ENCODE measurements around the gene HHAT. TPM values are rescaled to one million over a fixed set of nuclear protein-coding genes. Genes with fewer than 3 reads are reported as not detected.

Gene HHAT
- total RNA-seq, 4 donors from 2014 or later = 3.4 to 5.2 (median 4.0) TPM

- no peak for TF ChIP-seq CTCF (IDR thresholded peaks at IDR 0.05)
- TF ChIP-seq POLR2A (IDR thresholded peaks at IDR 0.05) = no peak
These were observed 175.6 kb downstream of the HHAT start for GRCh38 chr1:210504286-210504685.

GRCh38 chr1:210505601-210506496 is 177.1 kb downstream of the HHAT start:
- Histone ChIP-seq H3K36me3 (no peaks in the 10 kb centered on the region), H3K27me3 (no peaks in the 10 kb centered on the region), H3K4me3 (no peak overlapping the region), H3K9me3 (no peaks in the 10 kb centered on the region), H3K27ac (no peak overlapping the region), H3K4me1 (no peaks in the 10 kb centered on the region)
- intact Hi-C loops (cut with DNase I) = no loop called here
- WGBS, 2 donors = 67 to 83% methylated on average over 4 of the region's 7 CpGs
- TF ChIP-seq CTCF (IDR thresholded peaks at IDR 0.05) (no peak), POLR2A (IDR thresholded peaks at IDR 0.05) (no peak)
- DNase-seq = no peak

More at GRCh38 chr1:210504286-210504685, 175.6 kb downstream of the HHAT start:
- Histone ChIP-seq H3K4me1 (no peaks in the 10 kb centered on the region), H3K9me3 (no peaks in the 10 kb centered on the region), H3K27ac (no peak overlapping the region), H3K27me3 (no peaks in the 10 kb centered on the region), H3K36me3 (no peaks in the 10 kb centered on the region), H3K4me3 (no peak overlapping the region)
- no peak for DNase-seq
- 74 to 80% methylated on average over 3 of the region's 3 CpGs for WGBS, 2 donors
- intact Hi-C loops (cut with DNase I) = no loop called here

- intact Hi-C loops (cut with DNase I) = no loop called here
- H3K4me1 ChIP-seq = no peaks in the 10 kb centered on the region
- H3K27ac ChIP-seq = no peak overlapping the region
- no peaks in the 10 kb centered on the region for H3K36me3 ChIP-seq
- no peaks in the 10 kb centered on the region for H3K9me3 ChIP-seq
- H3K4me3 ChIP-seq = no peak overlapping the region
- TF ChIP-seq POLR2A (IDR thresholded peaks at IDR 0.05) (no peak), CTCF (IDR thresholded peaks at IDR 0.05) (no peak)
- 83 to 87% methylated on average over 2 of the region's 2 CpGs for WGBS, 2 donors
- no peak for DNase-seq
- H3K27me3 ChIP-seq = no peaks in the 10 kb centered on the region
These were observed 178.0 kb downstream of the HHAT start for GRCh38 chr1:210506689-210507088.

- no peaks in the 10 kb centered on the region for H3K9me3 ChIP-seq
- DNase-seq = no peak
- intact Hi-C loops (cut with DNase I) = no loop called here
- no peaks in the 10 kb centered on the region for H3K27me3 ChIP-seq
- WGBS, 2 donors = 63 to 67% methylated on average over 3 of the region's 3 CpGs
- TF ChIP-seq CTCF (IDR thresholded peaks at IDR 0.05) = no peak
- H3K4me1 ChIP-seq = no peaks in the 10 kb centered on the region
- no peaks in the 10 kb centered on the region for H3K36me3 ChIP-seq
- no peak overlapping the region for H3K4me3 ChIP-seq
- H3K27ac ChIP-seq = no peak overlapping the region
These were observed 187.5 kb downstream of the HHAT start for GRCh38 chr1:210516092-210516656.

- WGBS, 2 donors = 83 to 85% methylated on average over 5 of the region's 5 CpGs
- no peak for DNase-seq
- no peaks in the 10 kb centered on the region for H3K9me3 ChIP-seq
- no peak overlapping the region for H3K27ac ChIP-seq
- no peaks in the 10 kb centered on the region for H3K36me3 ChIP-seq
- intact Hi-C loops (cut with DNase I) = no loop called here
- no peak for TF ChIP-seq POLR2A (IDR thresholded peaks at IDR 0.05)
- no peak for TF ChIP-seq CTCF (IDR thresholded peaks at IDR 0.05)
- H3K4me3 ChIP-seq = no peak overlapping the region
- no peaks in the 10 kb centered on the region for H3K4me1 ChIP-seq
- no peaks in the 10 kb centered on the region for H3K27me3 ChIP-seq
These were observed 188.2 kb downstream of the HHAT start for GRCh38 chr1:210516697-210517459.

Measured in esophagus squamous epithelium (tissue), 5 donors.